Endodermal cell (in vitro differentiated cells): ENCODE measurements around the gene APCDD1. TPM values are rescaled to one million over a fixed set of nuclear protein-coding genes. Genes with fewer than 3 reads are reported as not detected.

ENCODE experiments used
- DNase-seq: peaks from one replicate; pipeline ENCODE4 v3.0.0-alpha.2; 2017
- H3K27ac ChIP-seq: 2 replicates; pipeline ENCODE4 v1.5.1; 2013; ENCODE audit warnings: mild to moderate bottlenecking, low read depth, low read length, moderate library complexity
- H3K27me3 ChIP-seq: 2 replicates; pipeline ENCODE4 v1.6.1; 2013; ENCODE audit warnings: mild to moderate bottlenecking, low read length, moderate library complexity; ENCODE audit not compliant: insufficient read depth, control insufficient read depth, poor library complexity, severe bottlenecking
- H3K36me3 ChIP-seq: 2 replicates; pipeline ENCODE4 v1.7.0; 2013; ENCODE audit warnings: mild to moderate bottlenecking, low read length, moderate library complexity; ENCODE audit not compliant: control insufficient read depth, insufficient read depth
- H3K4me1 ChIP-seq: one replicate; pipeline ENCODE4 v1.7.0; 2013; ENCODE audit warnings: low read length; ENCODE audit not compliant: control insufficient read depth, insufficient read depth
- H3K4me3 ChIP-seq: 2 replicates; pipeline ENCODE4 v1.5.1; 2013; ENCODE audit warnings: mild to moderate bottlenecking, low read length, moderate library complexity
- H3K9ac ChIP-seq: 2 replicates; pipeline ENCODE4 v1.6.1; 2013; ENCODE audit warnings: mild to moderate bottlenecking, low read length, moderate library complexity; ENCODE audit not compliant: poor library complexity, severe bottlenecking; ENCODE audit errors: extremely low read depth
- H3K9me3 ChIP-seq: 2 replicates; pipeline ENCODE4 v1.6.1; 2013; ENCODE audit warnings: mild to moderate bottlenecking, low read length, moderate library complexity; ENCODE audit not compliant: control insufficient read depth
- H3K27ac Mint-ChIP-seq: 2 replicates; pipeline ENCODE4 v1.8.0; 2020; ENCODE audit warnings: mixed read lengths
- H3K27me3 Mint-ChIP-seq: 2 replicates; pipeline ENCODE4 v1.8.0; 2021; ENCODE audit warnings: mild to moderate bottlenecking, mixed read lengths; ENCODE audit not compliant: insufficient read depth
- H3K36me3 Mint-ChIP-seq: 2 replicates; pipeline ENCODE4 v1.8.0; 2020; ENCODE audit warnings: low read depth, mixed read lengths
- H3K4me1 Mint-ChIP-seq: 2 replicates; pipeline ENCODE4 v1.8.0; 2020; ENCODE audit warnings: mixed read lengths
- H3K4me3 Mint-ChIP-seq: 2 replicates; pipeline ENCODE4 v1.8.0; 2020; ENCODE audit warnings: mild to moderate bottlenecking, moderate library complexity, mixed read lengths
- H3K9me3 Mint-ChIP-seq: 2 replicates; pipeline ENCODE4 v1.8.0; 2020; ENCODE audit warnings: mild to moderate bottlenecking, mixed read lengths
- WGBS, 2 experiments: methylation state at CpG; one replicate each; pipeline versions ENCODE4 v1.1.5 to v1.1.7; 2013; ENCODE audit warnings: missing lambda C conversion rate in 2 of 2, mixed read lengths in 1 of 2; ENCODE audit not compliant: insufficient coverage in 1 of 2, insufficient read length in 1 of 2; 5-methylcytosine and 5-hydroxymethylcytosine counted together
- total RNA-seq, 2 donors: library from RNA; stranded (reverse); fragmentation: NEBNext Ultra II Directional in 1 of 2; extraction: Animal tissue kit (Norgen Biotek cat#: 25700) in 1 of 2; gene quantifications; 2 replicates in 1 of 2; 3 replicates in 1 of 2; pipeline ENCODE4 v1.2.1, GENCODE V29; 2021
- TF ChIP-seq, protein P1 (sequence below): fragments of 200-600 bp; sonication (generic); conservative IDR thresholded peaks from 2 replicates; pipeline ENCODE4 v1.5.0; 2021; ENCODE audit warnings: antibody characterized with exemption, mild to moderate bottlenecking

Gene APCDD1
- total RNA-seq, 2 donors from 2014 or later = 6.5 to 9.0 TPM

GRCh38 chr18:10418836-10419235, 35.6 kb upstream of the APCDD1 start:
- no peak for DNase-seq
- Histone ChIP-seq H3K4me3 (no peak overlapping the region), H3K36me3 (no peaks in the 10 kb centered on the region), H3K27ac (no peak overlapping the region), H3K9me3 (peaks cover 19% of the 10 kb centered on the region), H3K4me1 (no peaks in the 10 kb centered on the region), H3K27me3 (no peaks in the 10 kb centered on the region), H3K9ac (no peak overlapping the region)
- TF ChIP-seq, protein P1, sequence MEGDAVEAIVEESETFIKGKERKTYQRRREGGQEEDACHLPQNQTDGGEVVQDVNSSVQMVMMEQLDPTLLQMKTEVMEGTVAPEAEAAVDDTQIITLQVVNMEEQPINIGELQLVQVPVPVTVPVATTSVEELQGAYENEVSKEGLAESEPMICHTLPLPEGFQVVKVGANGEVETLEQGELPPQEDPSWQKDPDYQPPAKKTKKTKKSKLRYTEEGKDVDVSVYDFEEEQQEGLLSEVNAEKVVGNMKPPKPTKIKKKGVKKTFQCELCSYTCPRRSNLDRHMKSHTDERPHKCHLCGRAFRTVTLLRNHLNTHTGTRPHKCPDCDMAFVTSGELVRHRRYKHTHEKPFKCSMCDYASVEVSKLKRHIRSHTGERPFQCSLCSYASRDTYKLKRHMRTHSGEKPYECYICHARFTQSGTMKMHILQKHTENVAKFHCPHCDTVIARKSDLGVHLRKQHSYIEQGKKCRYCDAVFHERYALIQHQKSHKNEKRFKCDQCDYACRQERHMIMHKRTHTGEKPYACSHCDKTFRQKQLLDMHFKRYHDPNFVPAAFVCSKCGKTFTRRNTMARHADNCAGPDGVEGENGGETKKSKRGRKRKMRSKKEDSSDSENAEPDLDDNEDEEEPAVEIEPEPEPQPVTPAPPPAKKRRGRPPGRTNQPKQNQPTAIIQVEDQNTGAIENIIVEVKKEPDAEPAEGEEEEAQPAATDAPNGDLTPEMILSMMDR = no peak
- H3K27me3 Mint-ChIP-seq = peaks cover 17% of the 10 kb centered on the region
- no peak overlapping the region for H3K27ac Mint-ChIP-seq
- H3K4me1 Mint-ChIP-seq = no peaks in the 10 kb centered on the region
- H3K36me3 Mint-ChIP-seq = no peaks in the 10 kb centered on the region
- H3K4me3 Mint-ChIP-seq = no peak overlapping the region
- peaks cover 15% of the 10 kb centered on the region for H3K9me3 Mint-ChIP-seq

GRCh38 chr18:10419420-10420103, 34.9 kb upstream of the APCDD1 start:
- Histone ChIP-seq H3K4me1 (no peaks in the 10 kb centered on the region), H3K27ac (no peak overlapping the region), H3K36me3 (no peaks in the 10 kb centered on the region), H3K9ac (no peak overlapping the region), H3K9me3 (peaks cover 19% of the 10 kb centered on the region), H3K27me3 (no peaks in the 10 kb centered on the region), H3K4me3 (no peak overlapping the region)
- Mint-ChIP-seq H3K27ac (no peak overlapping the region), H3K4me3 (no peak overlapping the region), H3K9me3 (peaks cover 15% of the 10 kb centered on the region), H3K4me1 (no peaks in the 10 kb centered on the region), H3K36me3 (no peaks in the 10 kb centered on the region), H3K27me3 (peaks cover 12% of the 10 kb centered on the region)
- TF ChIP-seq, protein P1 = no peak
- 93% methylated on average over 2 to 5 of the region's 5 CpGs for WGBS, 2 experiments
- DNase-seq = no peak

GRCh38 chr18:10420561-10421352, 33.7 kb upstream of the APCDD1 start:
- Mint-ChIP-seq H3K9me3 (peaks cover 15% of the 10 kb centered on the region), H3K36me3 (no peaks in the 10 kb centered on the region), H3K27ac (no peak overlapping the region), H3K27me3 (peaks cover 3% of the 10 kb centered on the region), H3K4me3 (no peak overlapping the region), H3K4me1 (no peaks in the 10 kb centered on the region)
- Histone ChIP-seq H3K27me3 (no peaks in the 10 kb centered on the region), H3K36me3 (no peaks in the 10 kb centered on the region), H3K9ac (no peak overlapping the region), H3K9me3 (peaks cover 19% of the 10 kb centered on the region), H3K4me1 (no peaks in the 10 kb centered on the region), H3K27ac (no peak overlapping the region), H3K4me3 (peak overlapping the region; percentile 3)
- TF ChIP-seq, protein P1 = no peak
- 95 to 98% methylated on average over 3 to 4 of the region's 5 CpGs for WGBS, 2 experiments
- DNase-seq = no peak
